ENCODE measurements around the gene PDLIM5. TPM values are rescaled to one million over a fixed set of nuclear protein-coding genes. Genes with fewer than 3 reads are reported as not detected.
"Not testable (repeated sequence)": the region's sequence is repeated elsewhere in the genome, so short reads cannot be mapped to it uniquely, and the experiment has no call there.

PDLIM5 gene
- total RNA-seq, 1 donor from 2014 or later = 142 TPM

GRCh38 chr4:94605241-94605805 lies 153.6 kb downstream of the PDLIM5 start:
- ATAC-seq = no peak

- ATAC-seq = no peak
Measured at GRCh38 chr4:94610145-94610544, 158.4 kb downstream of the PDLIM5 start.

GRCh38 chr4:94613248-94613647 lies 161.5 kb downstream of the PDLIM5 start:
- no peak for ATAC-seq

- ATAC-seq = no peak
Measured at GRCh38 chr4:94615451-94615850, 163.7 kb downstream of the PDLIM5 start.

- ATAC-seq = no peak
Measured at GRCh38 chr4:94621491-94622080, 169.8 kb downstream of the PDLIM5 start.

DNA sequence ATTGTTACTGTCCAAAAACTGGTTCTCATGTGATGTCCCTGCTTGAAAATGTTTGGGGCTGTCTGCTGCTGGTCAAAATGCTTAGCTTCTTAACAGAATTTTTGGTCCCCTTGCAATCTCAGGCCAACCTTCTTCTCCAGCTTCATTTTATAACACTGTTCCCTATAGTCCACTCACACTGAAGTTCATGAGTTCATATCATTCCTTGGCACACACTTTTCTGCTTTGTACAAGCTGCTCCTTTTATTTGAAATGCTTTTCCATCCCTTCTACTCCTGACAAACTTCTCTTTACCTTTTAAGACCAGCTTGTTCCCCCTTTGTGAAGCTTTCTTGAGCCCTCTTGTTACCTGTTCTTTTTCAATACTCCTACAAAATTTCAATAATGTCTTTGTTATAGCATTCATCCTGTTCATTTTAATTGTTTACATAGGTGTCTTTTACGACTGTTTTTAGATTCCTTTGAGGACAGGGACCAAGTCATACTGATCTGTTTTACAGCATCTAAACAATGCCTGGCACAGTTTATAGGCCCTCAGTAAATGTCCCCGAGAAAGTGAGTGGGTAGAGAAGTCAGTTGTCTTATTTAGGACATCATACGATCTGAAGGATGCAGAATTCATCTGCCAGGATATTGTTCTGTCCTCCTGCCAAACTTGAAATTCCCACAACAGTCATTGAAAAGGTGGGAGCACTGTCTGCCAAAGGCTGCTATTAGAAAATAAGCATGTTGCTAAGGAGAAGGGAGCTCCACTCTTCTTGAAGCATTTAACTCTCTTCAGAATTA lies 171.6 kb downstream of the PDLIM5 start:
- no peak for ATAC-seq

GRCh38 chr4:94626942-94627341 lies 175.2 kb downstream of the PDLIM5 start:
- no peak for ATAC-seq

DNA sequence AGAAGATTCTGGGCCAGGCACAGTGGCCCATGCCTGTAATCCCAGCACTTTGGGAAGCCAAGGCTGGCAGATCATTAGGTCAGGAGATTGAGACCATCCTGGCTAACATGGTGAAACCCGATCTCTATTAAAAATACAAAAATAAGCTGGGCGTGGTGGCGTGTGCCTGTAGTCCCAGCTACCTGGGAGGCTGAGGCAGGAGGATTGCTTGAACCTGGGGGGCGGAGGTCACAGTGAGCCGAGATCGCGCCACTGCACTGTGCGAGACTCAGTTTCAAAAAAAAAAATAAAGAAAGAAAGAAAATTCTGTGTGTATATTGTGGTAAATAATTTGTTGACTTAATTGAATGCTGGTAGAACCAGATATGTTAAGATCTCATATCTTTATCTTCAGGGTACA lies 177.3 kb downstream of the PDLIM5 start:
- not testable (repeated sequence) for ATAC-seq

DNA sequence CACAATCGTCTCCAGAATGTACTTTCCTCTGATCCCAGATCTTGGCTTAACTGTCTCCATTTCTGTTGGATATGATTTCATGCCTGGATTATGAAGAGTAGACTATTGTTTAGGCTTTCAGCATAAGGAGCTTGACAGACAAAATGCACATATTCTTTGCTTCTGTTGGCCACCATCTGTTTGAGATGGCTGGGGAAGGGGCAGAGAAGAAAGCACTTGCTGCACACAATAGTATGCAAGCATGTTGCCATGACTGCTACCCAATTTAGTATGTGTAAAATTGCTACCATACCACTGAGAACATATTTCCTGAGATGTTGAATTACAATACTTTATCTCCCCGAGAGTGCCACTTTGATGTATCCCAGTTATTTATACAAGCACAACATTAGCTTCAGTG lies 178.1 kb downstream of the PDLIM5 start:
- ATAC-seq = no peak

GRCh38 chr4:94634271-94634670 lies 182.5 kb downstream of the PDLIM5 start:
- no peak for ATAC-seq

GRCh38 chr4:94635177-94635576 lies 183.4 kb downstream of the PDLIM5 start:
- no peak for ATAC-seq

DNA sequence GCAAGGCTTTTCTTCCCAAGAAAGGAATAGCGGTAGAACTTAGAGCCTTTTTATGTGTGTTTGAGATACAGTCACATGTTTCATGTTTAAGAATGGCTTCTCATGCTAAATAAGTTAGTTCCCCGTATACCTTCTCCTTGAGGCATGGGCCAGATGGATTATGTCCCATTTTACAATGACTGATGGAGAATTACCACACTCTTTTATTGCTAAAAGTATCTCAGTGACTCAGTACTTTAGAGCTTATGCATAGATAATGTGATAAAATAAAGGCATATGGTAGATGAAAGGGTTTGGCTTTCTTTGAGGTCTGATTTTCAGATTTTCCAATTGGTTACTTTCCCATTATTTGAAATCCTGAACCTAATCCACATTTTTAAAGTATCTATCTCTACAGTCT lies 184.3 kb downstream of the PDLIM5 start:
- no peak for ATAC-seq

GRCh38 chr4:94639298-94639697 lies 187.6 kb downstream of the PDLIM5 start:
- no peak for ATAC-seq

DNA sequence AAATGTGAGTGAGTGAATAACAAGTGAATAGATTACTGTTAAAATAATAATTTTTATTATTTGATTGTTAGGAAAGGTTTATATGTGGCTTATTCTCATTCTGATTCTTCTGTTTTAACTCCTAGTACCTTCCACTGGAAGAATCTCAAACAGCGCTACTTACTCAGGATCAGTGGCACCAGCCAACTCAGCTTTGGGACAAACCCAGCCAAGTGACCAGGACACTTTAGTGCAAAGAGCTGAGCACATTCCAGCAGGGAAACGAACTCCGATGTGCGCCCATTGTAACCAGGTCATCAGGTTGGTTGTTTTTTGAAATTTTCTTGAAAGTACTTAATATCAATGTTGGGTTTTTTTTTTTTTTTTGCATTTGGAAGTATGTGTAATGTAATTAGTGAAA lies 188.4 kb downstream of the PDLIM5 start:
- ATAC-seq = no peak

GRCh38 chr4:94641702-94642560 lies 190.2 kb downstream of the PDLIM5 start:
- ATAC-seq = no peak

- no peak for ATAC-seq
Measured at GRCh38 chr4:94642561-94642866, 190.8 kb downstream of the PDLIM5 start.

GRCh38 chr4:94648699-94649098 lies 197.0 kb downstream of the PDLIM5 start:
- ATAC-seq = no peak

DNA sequence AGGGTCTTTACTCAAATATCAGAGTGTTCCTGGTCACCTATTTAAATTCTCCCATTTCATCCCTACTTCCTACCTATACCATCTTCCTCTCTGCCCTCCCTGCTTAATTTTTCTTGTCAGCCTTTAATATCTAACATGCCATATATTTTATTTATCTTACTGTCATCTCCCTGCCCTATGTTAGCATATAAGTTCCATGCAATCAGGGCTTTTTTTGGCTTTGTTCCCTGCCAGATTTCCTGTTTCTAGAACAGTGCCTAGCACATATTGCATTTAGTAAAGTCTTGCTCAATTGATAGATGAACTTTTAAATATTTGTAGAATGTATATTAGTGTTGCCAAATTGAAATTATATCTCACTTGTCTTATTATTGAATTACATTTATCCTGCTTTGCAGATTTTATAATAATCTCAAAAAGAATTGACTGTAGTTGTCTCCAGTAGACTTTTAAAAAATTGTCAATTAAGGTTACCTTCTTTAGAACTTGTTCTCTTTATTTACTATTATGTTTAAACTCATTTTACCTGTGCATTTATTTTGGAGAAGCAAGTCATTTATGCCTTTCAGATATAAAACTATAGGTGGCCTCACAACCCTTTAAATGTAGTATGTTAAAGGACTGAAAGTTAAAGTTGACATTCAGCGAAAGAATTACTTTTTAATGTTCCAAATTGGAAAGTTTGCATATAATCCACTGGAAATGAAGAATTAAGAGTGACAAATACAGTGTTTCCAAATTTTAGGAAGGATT lies 197.8 kb downstream of the PDLIM5 start:
- no peak for ATAC-seq

GRCh38 chr4:94650134-94650495 lies 198.4 kb downstream of the PDLIM5 start:
- ATAC-seq = no peak

GRCh38 chr4:94650690-94651089 lies 198.9 kb downstream of the PDLIM5 start:
- no peak for ATAC-seq

- no peak for ATAC-seq
Measured at GRCh38 chr4:94653095-94653649, 201.4 kb downstream of the PDLIM5 start.

DNA sequence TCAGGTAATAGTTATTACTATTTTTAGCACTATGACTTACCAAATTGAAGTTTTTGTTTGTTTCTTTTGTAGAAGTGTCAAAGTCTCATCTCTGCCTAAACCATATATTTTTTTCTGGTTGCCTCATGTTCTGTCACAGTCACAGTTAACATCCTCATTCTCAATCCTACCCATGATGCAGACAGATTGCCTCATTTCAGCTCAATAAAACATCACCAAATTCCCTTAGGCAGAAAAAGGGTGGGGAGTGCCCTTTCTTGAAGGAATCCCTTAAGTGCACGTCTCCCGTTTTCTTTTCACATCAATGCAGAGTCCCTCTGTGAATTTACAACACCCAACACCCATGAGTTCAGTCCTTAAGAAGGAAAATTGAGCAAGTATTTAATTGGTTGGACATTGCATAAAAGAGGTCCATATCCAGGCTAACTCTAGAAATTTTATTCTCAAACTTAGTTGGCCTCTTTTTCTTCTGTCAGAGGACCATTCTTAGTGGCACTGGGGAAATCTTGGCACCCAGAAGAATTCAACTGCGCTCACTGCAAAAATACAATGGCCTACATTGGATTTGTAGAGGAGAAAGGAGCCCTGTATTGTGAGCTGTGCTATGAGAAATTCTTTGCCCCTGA lies 202.4 kb downstream of the PDLIM5 start:
- ATAC-seq = no peak
